Breast epithelium (tissue), 4 donors: ENCODE data around the gene HUNK. TPM values are rescaled to one million over a fixed set of nuclear protein-coding genes. Genes with fewer than 3 reads are reported as not detected.

Source experiments
- DNase-seq, 2 donors: peaks; one replicate each; pipeline ENCODE4 v3.0.0-alpha.2; 2019; ENCODE audit warnings: low spot score in 2 of 2
- H3K27ac ChIP-seq, 2 donors: fragments of 200-600 bp; sonication (generic) in 1 of 2; one replicate each; pipeline ENCODE4 v1.5.1; 2016 to 2019; ENCODE audit warnings: mild to moderate bottlenecking in 1 of 2
- H3K27me3 ChIP-seq, 2 donors: fragments of 200-600 bp; sonication (generic) in 1 of 2; one replicate each; pipeline versions ENCODE4 v1.5.1 to v1.6.0; 2017 to 2019; ENCODE audit warnings: control low read depth in 1 of 2, mild to moderate bottlenecking in 1 of 2
- H3K36me3 ChIP-seq: fragments of 200-600 bp; one replicate; pipeline ENCODE4 v1.5.1; 2019
- H3K4me1 ChIP-seq, 2 donors: fragments of 200-600 bp; sonication (generic); one replicate each; pipeline ENCODE4 v1.5.1; 2016 to 2019; ENCODE audit warnings: control low read depth in 1 of 2
- H3K4me3 ChIP-seq, 3 donors: fragments of 200-600 bp; sonication (generic); 1 replicate in 2 of 3; 2 replicates in 1 of 3; pipeline ENCODE4 v1.5.1; 2016 to 2019; ENCODE audit warnings: mild to moderate bottlenecking in 3 of 3, moderate library complexity in 2 of 3
- H3K9me3 ChIP-seq, 2 donors: fragments of 200-600 bp; sonication (generic) in 1 of 2; one replicate each; pipeline ENCODE4 v1.5.1; 2016 to 2019; ENCODE audit warnings: control low read depth in 1 of 2
- POLR2A ChIP-seq: fragments of 450-650 bp; IDR thresholded peaks from one replicate; pipeline ENCODE4 v1.6.1; 2016; ENCODE audit warnings: antibody characterized with exemption, mild to moderate bottlenecking, moderate library complexity
- POLR2AphosphoS5 ChIP-seq, 3 donors: sonication (generic); formaldehyde crosslinking; IDR thresholded peaks; one replicate each; pipeline ENCODE4 v1.6.1; 2017; ENCODE audit warnings: antibody characterized with exemption in 3 of 3
- intact Hi-C: fragments of 100-400 bp; cut with DNase I; formaldehyde crosslinking; loops from one replicate; pipeline ENCODE4 v1.15.1; 2023; ENCODE audit warnings: low total_unique reads
- total RNA-seq, 3 donors: library from RNA; depleted of rRNA; stranded (reverse); fragments of >200 nt; gene quantifications; one replicate each; pipeline ENCODE4 v1.1.0, GENCODE V29; 2016
- TF ChIP-seq, protein P1 (sequence below), 3 donors: fragments of 450-650 bp; IDR thresholded peaks; one replicate each; pipeline ENCODE4 v1.5.1; 2016 to 2017; ENCODE audit warnings: antibody characterized with exemption in 3 of 3, mild to moderate bottlenecking in 3 of 3, moderate library complexity in 3 of 3

Gene HUNK
- total RNA-seq, 3 donors from 2014 or later = 0.32 to 2.0 (median 1.3) TPM

DNA sequence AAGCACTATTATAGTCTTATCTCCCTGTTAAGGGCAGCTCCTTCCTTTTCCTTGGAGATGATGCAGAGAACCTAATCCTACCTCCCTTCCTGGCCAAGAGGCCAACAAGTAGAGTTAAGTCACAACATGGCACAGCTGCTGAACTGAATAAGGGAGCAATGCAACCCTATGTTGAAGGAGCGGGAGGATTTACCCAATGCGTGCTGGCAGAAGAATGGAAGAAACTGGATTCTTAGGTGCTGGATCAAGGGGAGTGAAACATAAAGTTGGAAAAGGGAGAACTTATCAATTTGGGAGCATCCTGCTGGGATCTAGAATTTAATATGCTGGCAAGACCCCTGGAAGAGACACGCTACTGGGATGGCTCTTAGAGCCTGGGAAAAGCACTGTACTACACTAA, 12.0 kb upstream of the HUNK start:
- Histone ChIP-seq H3K36me3 (no peaks in the 10 kb centered on the region), H3K27ac (no peak overlapping the region), H3K9me3 (no peaks in the 10 kb centered on the region), H3K27me3 (no peaks in the 10 kb centered on the region), H3K4me3 (no peak overlapping the region), H3K4me1 (no peaks in the 10 kb centered on the region)
- intact Hi-C loops = no loop called here
- DNase-seq = no peak
- TF ChIP-seq, protein P1, sequence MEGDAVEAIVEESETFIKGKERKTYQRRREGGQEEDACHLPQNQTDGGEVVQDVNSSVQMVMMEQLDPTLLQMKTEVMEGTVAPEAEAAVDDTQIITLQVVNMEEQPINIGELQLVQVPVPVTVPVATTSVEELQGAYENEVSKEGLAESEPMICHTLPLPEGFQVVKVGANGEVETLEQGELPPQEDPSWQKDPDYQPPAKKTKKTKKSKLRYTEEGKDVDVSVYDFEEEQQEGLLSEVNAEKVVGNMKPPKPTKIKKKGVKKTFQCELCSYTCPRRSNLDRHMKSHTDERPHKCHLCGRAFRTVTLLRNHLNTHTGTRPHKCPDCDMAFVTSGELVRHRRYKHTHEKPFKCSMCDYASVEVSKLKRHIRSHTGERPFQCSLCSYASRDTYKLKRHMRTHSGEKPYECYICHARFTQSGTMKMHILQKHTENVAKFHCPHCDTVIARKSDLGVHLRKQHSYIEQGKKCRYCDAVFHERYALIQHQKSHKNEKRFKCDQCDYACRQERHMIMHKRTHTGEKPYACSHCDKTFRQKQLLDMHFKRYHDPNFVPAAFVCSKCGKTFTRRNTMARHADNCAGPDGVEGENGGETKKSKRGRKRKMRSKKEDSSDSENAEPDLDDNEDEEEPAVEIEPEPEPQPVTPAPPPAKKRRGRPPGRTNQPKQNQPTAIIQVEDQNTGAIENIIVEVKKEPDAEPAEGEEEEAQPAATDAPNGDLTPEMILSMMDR (IDR thresholded peaks at IDR 0.05) = no peak
- no peak for TF ChIP-seq POLR2A
- no peak for TF ChIP-seq POLR2AphosphoS5 (IDR thresholded peaks at IDR 0.05)

DNA sequence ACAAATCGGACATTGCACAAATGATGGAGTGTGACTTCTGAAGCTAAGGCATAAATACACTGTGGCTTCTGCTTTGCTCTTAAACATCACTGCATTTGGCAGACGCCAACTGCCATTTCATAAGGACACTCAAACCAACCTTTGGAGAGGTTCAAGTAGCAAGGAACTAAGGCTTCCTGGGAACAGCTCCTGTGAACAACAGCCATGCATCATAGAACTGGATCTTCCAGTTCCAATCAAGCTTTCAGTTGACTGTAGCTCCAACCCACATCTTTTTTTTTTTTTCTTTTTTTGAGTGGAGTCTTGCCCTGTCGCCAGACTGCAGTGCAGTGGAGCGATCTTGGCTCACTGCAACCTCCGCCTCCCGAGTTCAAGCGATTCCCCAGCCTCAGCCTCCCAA, 10.7 kb upstream of the HUNK start:
- intact Hi-C loops = no loop called here
- Histone ChIP-seq H3K36me3 (no peaks in the 10 kb centered on the region), H3K4me3 (no peak overlapping the region), H3K27me3 (no peaks in the 10 kb centered on the region), H3K9me3 (no peaks in the 10 kb centered on the region), H3K27ac (no peak overlapping the region), H3K4me1 (no peaks in the 10 kb centered on the region)
- DNase-seq = no peak
- no peak for TF ChIP-seq POLR2AphosphoS5 (IDR thresholded peaks at IDR 0.05)

DNA sequence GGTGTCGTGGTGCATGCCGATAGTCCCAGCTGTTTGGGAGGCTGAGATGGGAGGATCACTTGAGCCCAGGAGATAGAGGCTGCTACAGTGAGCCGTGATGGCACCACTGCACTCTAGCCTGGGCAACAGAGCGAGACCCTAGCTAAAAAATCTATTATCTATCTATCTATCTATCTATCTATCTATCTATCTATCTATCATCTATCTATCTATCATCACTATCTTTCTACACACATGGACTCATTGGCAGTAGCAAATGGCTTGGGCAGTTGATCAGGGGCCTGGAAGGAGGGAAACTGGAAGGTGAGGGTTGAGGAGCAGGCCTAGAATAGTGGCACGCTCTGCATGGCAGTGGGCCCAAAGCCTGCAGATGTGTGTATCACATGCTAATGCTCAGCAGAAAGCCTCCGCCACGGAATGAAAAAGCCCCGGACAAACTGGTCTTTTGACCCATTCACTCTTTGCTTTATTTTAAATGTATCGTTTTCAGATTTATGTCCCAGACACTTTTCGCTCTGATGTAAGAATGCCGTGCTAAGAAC, 7.3 kb upstream of the HUNK start:
- no peak overlapping the region for H3K4me3 ChIP-seq
- no peak for DNase-seq
- no peaks in the 10 kb centered on the region for H3K27me3 ChIP-seq
- H3K36me3 ChIP-seq = no peaks in the 10 kb centered on the region
- intact Hi-C loops = no loop called here
- H3K27ac ChIP-seq = no peak overlapping the region
- no peaks in the 10 kb centered on the region for H3K9me3 ChIP-seq
- no peaks in the 10 kb centered on the region for H3K4me1 ChIP-seq
- no peak for TF ChIP-seq POLR2A
- TF ChIP-seq POLR2AphosphoS5 (IDR thresholded peaks at IDR 0.05) = no peak
- TF ChIP-seq, protein P1 (IDR thresholded peaks at IDR 0.05) = no peak

DNA sequence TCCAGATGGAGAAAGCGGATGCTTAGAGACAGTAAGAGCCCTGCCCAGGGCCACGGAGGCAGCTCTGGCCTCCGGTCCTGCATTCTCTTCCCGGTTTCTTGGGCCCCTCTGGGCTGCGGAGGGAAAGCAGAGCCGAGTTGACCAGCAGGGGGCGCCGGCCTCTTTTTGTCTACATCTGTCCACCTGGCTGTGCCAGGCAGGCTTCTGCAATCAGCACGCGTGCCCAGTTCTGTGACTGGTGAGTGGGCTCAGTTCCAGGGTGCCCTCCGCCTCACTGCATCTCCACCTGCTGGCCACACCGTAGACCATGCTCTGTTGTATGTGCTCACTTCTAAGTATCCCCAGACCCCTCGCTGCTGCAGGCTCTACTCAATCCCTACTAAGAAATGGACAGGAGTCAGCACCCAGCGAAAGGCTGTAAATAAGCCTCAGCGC, 6.7 kb upstream of the HUNK start:
- DNase-seq = peak; percentile 73 to 87
- H3K27me3 ChIP-seq = no peaks in the 10 kb centered on the region
- H3K9me3 ChIP-seq = no peaks in the 10 kb centered on the region
- no peaks in the 10 kb centered on the region for H3K4me1 ChIP-seq
- no peaks in the 10 kb centered on the region for H3K36me3 ChIP-seq
- intact Hi-C loops = no loop called here
- no peak overlapping the region for H3K4me3 ChIP-seq
- TF ChIP-seq POLR2A = no peak
- TF ChIP-seq, protein P1 (IDR thresholded peaks at IDR 0.05) = peak; percentile 59 to 80 (median 80)
- no peak overlapping the region for H3K27ac ChIP-seq

DNA sequence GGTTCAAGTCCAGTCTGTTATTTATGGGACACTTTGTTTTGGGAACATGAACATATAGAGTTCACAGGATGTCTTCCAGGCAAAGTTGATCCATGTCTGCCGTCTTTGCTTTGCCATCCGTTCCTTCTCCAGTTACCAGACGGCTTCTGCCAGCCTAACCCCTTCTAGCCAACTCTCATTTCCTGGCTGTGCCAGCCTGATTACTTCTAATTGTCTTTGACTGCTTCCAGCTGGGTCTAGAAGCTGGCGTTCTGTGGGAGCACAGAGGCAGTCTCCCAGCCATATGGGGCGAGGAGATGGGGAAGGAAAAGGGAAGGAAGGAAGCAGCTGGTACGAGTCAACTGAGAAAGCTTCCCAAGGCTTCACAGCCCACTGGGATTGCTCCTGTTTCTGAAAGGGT, 3.1 kb upstream of the HUNK start:
- Histone ChIP-seq H3K9me3 (no peaks in the 10 kb centered on the region), H3K36me3 (no peaks in the 10 kb centered on the region), H3K4me3 (no peak overlapping the region), H3K4me1 (no peaks in the 10 kb centered on the region), H3K27ac (no peak overlapping the region), H3K27me3 (peaks cover 0 to 3% of the 10 kb centered on the region in 2 donors)
- intact Hi-C loops = loop anchor here (5.0 kb wide), 1 partner anchor 388 kb away; no protein-coding TSS in a partner anchor
- DNase-seq = no peak
- TF ChIP-seq, protein P1 (IDR thresholded peaks at IDR 0.05) = no peak
- no peak for TF ChIP-seq POLR2AphosphoS5 (IDR thresholded peaks at IDR 0.05)
- no peak for TF ChIP-seq POLR2A
